Lung (tissue), 12 donors: Measurements from ENCODE around the gene PIAS4. TPM values are rescaled to one million over a fixed set of nuclear protein-coding genes. Genes with fewer than 3 reads are reported as not detected.

Source experiments
- ATAC-seq: fragments of 200-7000 bp; cut with Tn5 transposase; one replicate; pipeline ENCODE4 v1.9.1; 2020; ENCODE audit warnings: moderate number of reproducible peaks; ENCODE audit not compliant: insufficient read depth, low FRiP score
- DNase-seq, 3 donors: peaks; one replicate each; pipeline ENCODE4 v3.0.0-alpha.2; 2013 to 2017
- H3K27ac ChIP-seq, 2 donors: one replicate each; pipeline ENCODE4 v1.5.1; 2013; ENCODE audit warnings: mild to moderate bottlenecking in 2 of 2, moderate library complexity in 2 of 2, control low read depth in 1 of 2, inconsistent platforms in 1 of 2, low read depth in 1 of 2, low read length in 1 of 2
- H3K27me3 ChIP-seq, 3 donors: one replicate each; pipeline ENCODE4 v1.5.1; 2013; ENCODE audit warnings: low read length in 2 of 3; ENCODE audit not compliant: control insufficient read depth in 3 of 3, insufficient read depth in 3 of 3
- H3K36me3 ChIP-seq, 4 donors: one replicate each; pipeline ENCODE4 v1.5.1; 2013; ENCODE audit warnings: low read length in 4 of 4, mild to moderate bottlenecking in 1 of 4, moderate library complexity in 1 of 4; ENCODE audit not compliant: control insufficient read depth in 4 of 4, insufficient read depth in 4 of 4
- H3K4me1 ChIP-seq, 5 donors: one replicate each; pipeline ENCODE4 v1.5.1; 2013; ENCODE audit warnings: low read length in 5 of 5, mild to moderate bottlenecking in 2 of 5, moderate library complexity in 1 of 5; ENCODE audit not compliant: control insufficient read depth in 5 of 5, insufficient read depth in 5 of 5
- H3K4me3 ChIP-seq: one replicate; pipeline ENCODE4 v1.5.1; 2013; ENCODE audit warnings: mild to moderate bottlenecking, control low read depth, moderate library complexity
- H3K9ac ChIP-seq, 2 donors: one replicate each; pipeline ENCODE4 v1.5.1; 2013; ENCODE audit warnings: low read length in 2 of 2, control low read depth in 1 of 2; ENCODE audit not compliant: insufficient read depth in 1 of 2
- H3K9me3 ChIP-seq, 4 donors: one replicate each; pipeline ENCODE4 v1.5.1; 2013; ENCODE audit warnings: low read length in 3 of 4, mild to moderate bottlenecking in 1 of 4, moderate library complexity in 1 of 4; ENCODE audit not compliant: control insufficient read depth in 4 of 4, insufficient read depth in 3 of 4
- WGBS, 2 donors: extraction: QIAGEN DNeasy Blood & Tissue Kit; methylation state at CpG; one replicate each; pipeline ENCODE4 v1.1.7; 2013; 5-methylcytosine and 5-hydroxymethylcytosine counted together
- polyA plus RNA-seq, 2 donors: library from polyadenylated mRNA; stranded (reverse); fragments of 200-250 nt; gene quantifications; one replicate each; pipeline ENCODE4 v1.2.1, GENCODE V29; 2013
- total RNA-seq, 2 donors: library from RNA; depleted of rRNA in 1 of 2; stranded (reverse); fragments of >200 nt in 1 of 2; gene quantifications; one replicate each; pipeline ENCODE4 v1.2.1, GENCODE V29; 2014 to 2021
- TF ChIP-seq, protein P1 (sequence below): IDR thresholded peaks from 2 replicates; pipeline ENCODE4 v1.5.1; 2012; ENCODE audit warnings: mild to moderate bottlenecking; ENCODE audit errors: control extremely low read depth, extremely low read depth
- donor health status: control.
- donor health status: control.
- donor health status: Bipolar disorder and iron deficiency.
- donor health status: healthy.
- donor health status: DM: yes; HTN: yes; CAD: no.

PIAS4 gene
- total and polyA plus RNA-seq, 4 donors, result 9.9 to 46.2 (median 21.6) TPM

DNA sequence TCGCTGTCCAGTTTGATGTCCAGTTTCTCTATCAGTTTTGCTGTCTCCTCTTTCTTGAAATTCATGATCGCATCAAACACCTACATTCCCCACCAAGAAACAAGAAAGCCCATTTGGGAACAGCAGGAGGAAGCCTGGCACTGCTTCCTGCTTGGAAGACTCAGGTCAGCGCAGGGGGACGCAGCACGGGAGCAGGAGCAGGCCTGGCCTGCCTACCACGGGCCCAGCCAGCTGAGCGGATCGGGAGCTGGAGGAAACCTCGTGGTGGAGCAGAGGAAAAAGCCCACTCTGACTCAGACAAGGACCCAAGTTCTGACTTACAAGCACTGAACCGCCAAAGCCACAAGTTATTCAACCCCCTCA lies 26.2 kb upstream of the PIAS4 start:
- WGBS, 2 donors, result 88 to 90% methylated on average over 10 of the region's 10 CpGs
- DNase-seq, result no peak
- Histone ChIP-seq H3K27me3 (no peaks in the 10 kb centered on the region), H3K4me3 (no peak overlapping the region), H3K36me3 (peaks cover 42 to 75% (median 63%) of the 10 kb centered on the region in 4 donors), H3K27ac (no peak overlapping the region), H3K9me3 (no peaks in the 10 kb centered on the region), H3K4me1 (peaks cover 0 to 21% (median 10%) of the 10 kb centered on the region in 5 donors), H3K9ac (no peak overlapping the region)
- ATAC-seq, result no peak
- TF ChIP-seq, protein P1, sequence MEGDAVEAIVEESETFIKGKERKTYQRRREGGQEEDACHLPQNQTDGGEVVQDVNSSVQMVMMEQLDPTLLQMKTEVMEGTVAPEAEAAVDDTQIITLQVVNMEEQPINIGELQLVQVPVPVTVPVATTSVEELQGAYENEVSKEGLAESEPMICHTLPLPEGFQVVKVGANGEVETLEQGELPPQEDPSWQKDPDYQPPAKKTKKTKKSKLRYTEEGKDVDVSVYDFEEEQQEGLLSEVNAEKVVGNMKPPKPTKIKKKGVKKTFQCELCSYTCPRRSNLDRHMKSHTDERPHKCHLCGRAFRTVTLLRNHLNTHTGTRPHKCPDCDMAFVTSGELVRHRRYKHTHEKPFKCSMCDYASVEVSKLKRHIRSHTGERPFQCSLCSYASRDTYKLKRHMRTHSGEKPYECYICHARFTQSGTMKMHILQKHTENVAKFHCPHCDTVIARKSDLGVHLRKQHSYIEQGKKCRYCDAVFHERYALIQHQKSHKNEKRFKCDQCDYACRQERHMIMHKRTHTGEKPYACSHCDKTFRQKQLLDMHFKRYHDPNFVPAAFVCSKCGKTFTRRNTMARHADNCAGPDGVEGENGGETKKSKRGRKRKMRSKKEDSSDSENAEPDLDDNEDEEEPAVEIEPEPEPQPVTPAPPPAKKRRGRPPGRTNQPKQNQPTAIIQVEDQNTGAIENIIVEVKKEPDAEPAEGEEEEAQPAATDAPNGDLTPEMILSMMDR, result no peak

DNA sequence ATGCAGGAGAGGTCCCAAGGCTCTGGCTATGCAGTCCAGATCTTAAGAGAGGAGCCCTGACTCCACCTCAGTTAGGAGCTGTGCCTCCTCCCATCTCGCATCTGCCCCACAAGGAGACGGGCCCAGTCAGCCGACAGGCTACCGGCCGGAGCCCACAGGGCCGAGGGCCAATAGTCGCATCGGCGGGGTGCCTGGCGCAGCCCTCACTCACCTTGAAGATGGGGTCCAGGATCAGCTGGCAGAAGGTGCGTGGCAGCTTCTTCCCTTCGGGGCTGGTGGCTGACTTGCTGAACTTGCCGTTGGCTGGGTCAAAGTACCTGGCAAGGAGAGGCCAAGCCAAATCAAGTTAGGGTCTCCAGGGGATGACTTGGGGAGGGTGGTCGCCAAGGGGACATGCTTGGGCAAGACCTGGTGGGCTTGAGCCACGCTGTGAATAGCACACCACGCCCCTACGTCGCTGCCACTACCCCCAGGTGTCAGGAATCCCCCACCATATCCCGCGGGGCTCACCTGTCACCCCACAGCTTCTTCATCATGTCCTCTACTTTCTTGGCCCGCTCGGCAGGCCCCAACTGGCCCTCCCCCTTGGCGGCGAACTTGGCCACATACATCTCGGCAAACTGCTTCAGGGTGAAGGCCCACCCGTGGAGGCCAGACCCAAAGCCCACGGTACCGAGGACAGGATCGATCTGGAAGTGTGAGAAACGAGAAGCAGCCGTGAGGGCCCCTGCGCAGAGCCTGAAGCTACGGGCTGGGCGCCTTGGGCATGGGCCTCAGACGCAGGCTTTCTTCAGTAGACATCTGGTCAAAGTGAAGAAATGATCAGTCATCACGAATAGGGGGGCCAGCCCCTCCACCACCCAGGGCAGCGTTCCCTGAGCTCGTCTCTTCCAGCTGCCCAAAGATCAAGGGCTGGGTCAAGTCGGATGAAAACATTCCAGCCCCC lies 25.5 kb upstream of the PIAS4 start:
- Histone ChIP-seq H3K36me3 (peaks cover 42 to 69% (median 58%) of the 10 kb centered on the region in 4 donors), H3K4me3 (no peak overlapping the region), H3K9me3 (no peaks in the 10 kb centered on the region), H3K27me3 (no peaks in the 10 kb centered on the region), H3K27ac (no peak overlapping the region), H3K4me1 (peaks cover 0 to 25% (median 13%) of the 10 kb centered on the region in 5 donors), H3K9ac (no peak overlapping the region)
- DNase-seq (no peak), ATAC-seq (no peak)
- WGBS, 2 donors, result 91 to 92% methylated on average over 39 of the region's 39 CpGs
- TF ChIP-seq, protein P1, result no peak

DNA sequence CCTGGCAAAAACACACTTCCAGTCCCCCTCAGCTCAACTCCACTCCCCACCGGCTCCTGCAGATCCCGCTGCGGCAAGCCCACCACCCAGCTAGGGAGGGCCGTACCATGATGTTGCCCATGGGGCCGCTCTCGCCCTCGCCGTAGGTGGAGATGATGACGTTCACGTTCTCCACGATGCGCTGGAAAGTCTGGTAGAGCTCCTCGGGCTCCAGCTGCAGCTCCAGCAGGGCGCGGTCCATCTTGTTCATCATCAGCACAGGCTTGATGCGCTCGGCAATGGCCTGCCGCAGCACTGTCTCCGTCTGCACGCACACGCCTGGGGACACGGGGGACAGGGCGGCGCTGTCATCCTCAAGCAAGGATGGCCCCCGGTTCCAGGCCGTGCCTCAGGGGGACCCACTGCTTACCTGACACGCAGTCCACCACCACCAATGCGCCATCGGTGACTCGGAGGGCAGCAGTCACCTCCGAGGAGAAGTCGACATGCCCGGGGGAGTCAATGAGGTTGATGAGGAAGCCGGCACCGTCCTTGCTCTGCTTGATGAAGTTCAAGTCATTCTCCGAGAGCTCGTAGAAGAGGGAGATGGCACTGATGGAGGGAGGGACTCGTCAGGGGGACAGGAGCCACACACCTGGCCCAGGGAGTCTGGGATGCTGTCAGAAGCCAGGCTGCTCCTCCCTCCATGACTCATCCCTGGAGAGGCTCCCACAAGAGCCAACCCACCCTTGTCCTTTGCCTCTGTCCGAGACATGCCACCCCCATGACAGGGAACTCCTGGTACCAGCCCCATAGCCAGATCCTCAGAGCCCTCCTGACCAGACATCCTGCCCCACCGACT lies 24.6 kb upstream of the PIAS4 start:
- DNase-seq (no peak), ATAC-seq (no peak)
- TF ChIP-seq, protein P1, result no peak
- Histone ChIP-seq H3K4me1 (peaks cover 0 to 25% (median 13%) of the 10 kb centered on the region in 5 donors), H3K36me3 (peaks cover 37 to 60% (median 49%) of the 10 kb centered on the region in 4 donors), H3K27ac (no peak overlapping the region), H3K9ac (peak overlapping the region in 1 of 2 donors; percentile 97), H3K27me3 (peaks cover 0 to 2% (median 0%) of the 10 kb centered on the region in 3 donors), H3K9me3 (no peaks in the 10 kb centered on the region), H3K4me3 (no peak overlapping the region)
- 89 to 91% methylated on average over 40 of the region's 40 CpGs for WGBS, 2 donors
